Naive thymus-derived CD8-positive, alpha-beta T cell (primary cell): ENCODE data around the gene WNK2. TPM values are rescaled to one million over a fixed set of nuclear protein-coding genes. Genes with fewer than 3 reads are reported as not detected.
A peak's percentile ranks its signal among the peaks of the same experiment; 100 is the strongest.

Source experiments
- ATAC-seq, 2 donors: fragments of 150-1000 bp; cut with Tn5 transposase in 1 of 2; sonication (Bioruptor Pico), chemical (Tn5 transposase) in 1 of 2; 1 replicate in 1 of 2; 2 replicates in 1 of 2; pipeline ENCODE4 v1.10.0; 2021; ENCODE audit warnings: mild to moderate bottlenecking in 2 of 2, moderate library complexity in 2 of 2
- POLR2A ChIA-PET: fragments of 350-600 bp; sonication (Branson Sonifier 250); formaldehyde crosslinking; loops from one replicate; lab custom pipeline; 2021; ENCODE audit warnings: antibody characterized with exemption; lab: Charles Lee
- DNase-seq, 10 donors: peaks; one replicate each; pipeline versions ENCODE4 v3.0.0 to v3.0.0-alpha.2; 2020 to 2022
- H3K27ac Mint-ChIP-seq, 10 donors: one replicate each; pipeline ENCODE4 v1.8.0; 2020 to 2022; ENCODE audit warnings: mild to moderate bottlenecking in 10 of 10, mixed read lengths in 10 of 10, moderate library complexity in 4 of 10, inconsistent platforms in 1 of 10
- H3K27me3 Mint-ChIP-seq, 5 donors: one replicate each; pipeline ENCODE4 v1.8.0; 2021 to 2022; ENCODE audit warnings: mixed read lengths in 5 of 5
- H3K36me3 Mint-ChIP-seq, 3 donors: one replicate each; pipeline ENCODE4 v1.8.0; 2020 to 2022; ENCODE audit warnings: mixed read lengths in 3 of 3, mild to moderate bottlenecking in 2 of 3, inconsistent platforms in 1 of 3
- H3K4me1 Mint-ChIP-seq, 4 donors: one replicate each; pipeline ENCODE4 v1.8.0; 2021 to 2022; ENCODE audit warnings: mixed read lengths in 4 of 4
- H3K4me3 Mint-ChIP-seq, 10 donors: one replicate each; pipeline ENCODE4 v1.8.0; 2020 to 2022; ENCODE audit warnings: mild to moderate bottlenecking in 10 of 10, mixed read lengths in 10 of 10, moderate library complexity in 6 of 10, inconsistent platforms in 1 of 10
- H3K9me3 Mint-ChIP-seq, 9 donors: one replicate each; pipeline ENCODE4 v1.8.0; 2020 to 2022; ENCODE audit warnings: mixed read lengths in 9 of 9, mild to moderate bottlenecking in 3 of 9, inconsistent platforms in 1 of 9, moderate library complexity in 1 of 9
- polyA plus RNA-seq, 3 donors: library from polyadenylated mRNA; unstranded; fragments of 300-500 nt; fragmentation: Illumina TruSeq; gene quantifications; one replicate each; pipeline ENCODE4 v1.2.3, GENCODE V29; 2021
- total RNA-seq, 8 experiments: library from RNA in 2 of 8; stranded (reverse) in 2 of 8; gene quantifications; one replicate each; pipeline ENCODE4 v1.2.3 and lab custom pipeline; 2021 to 2026

The WNK2 gene
- total and polyA plus RNA-seq, 5 experiments from 2014 or later = 0.27 TPM; not detected in 4

GRCh38 chr9:93267681-93268505 is 84.0 kb downstream of the WNK2 start:
- Mint-ChIP-seq H3K36me3 (peaks cover 0 to 12% (median 6%) of the 10 kb centered on the region in 3 donors), H3K4me1 (peaks cover 7 to 39% (median 14%) of the 10 kb centered on the region in 4 donors), H3K27ac (no peak overlapping the region), H3K27me3 (peaks cover 2 to 14% (median 5%) of the 10 kb centered on the region in 5 donors), H3K4me3 (peak overlapping the region in 8 of 10 donors; percentile 15 to 86 (median 72)), H3K9me3 (peaks cover 0 to 15% (median 1%) of the 10 kb centered on the region in 9 donors)
- POLR2A ChIA-PET = no interaction called here
- ATAC-seq (no peak), DNase-seq (peak in 1 of 10 donors; percentile 41)

GRCh38 chr9:93268551-93269314 is 84.8 kb downstream of the WNK2 start:
- Mint-ChIP-seq H3K9me3 (peaks cover 0 to 21% (median 2%) of the 10 kb centered on the region in 9 donors), H3K4me3 (peak overlapping the region; percentile 40 to 86 (median 79)), H3K27me3 (peaks cover 2 to 17% (median 8%) of the 10 kb centered on the region in 5 donors), H3K36me3 (peaks cover 0 to 12% (median 9%) of the 10 kb centered on the region in 3 donors), H3K27ac (peak overlapping the region in 9 of 10 donors; percentile 8 to 83 (median 60)), H3K4me1 (peaks cover 7 to 39% (median 14%) of the 10 kb centered on the region in 4 donors)
- DNase-seq (peak in 8 of 10 donors; percentile 7 to 63 (median 26)), ATAC-seq (peak; percentile 76 to 90)
- POLR2A ChIA-PET = no interaction called here

- Mint-ChIP-seq H3K4me1 (peaks cover 7 to 39% (median 14%) of the 10 kb centered on the region in 4 donors), H3K4me3 (no peak overlapping the region), H3K27ac (no peak overlapping the region), H3K9me3 (peaks cover 0 to 21% (median 4%) of the 10 kb centered on the region in 9 donors), H3K36me3 (peaks cover 0 to 12% (median 9%) of the 10 kb centered on the region in 3 donors), H3K27me3 (peaks cover 2 to 17% (median 8%) of the 10 kb centered on the region in 5 donors)
- no peak for ATAC-seq
- DNase-seq = no peak
- POLR2A ChIA-PET = no interaction called here
Observed at GRCh38 chr9:93270976-93271375, 87.0 kb downstream of the WNK2 start.

GRCh38 chr9:93276973-93277372 is 93.0 kb downstream of the WNK2 start:
- Mint-ChIP-seq H3K4me1 (peaks cover 0 to 8% (median 0%) of the 10 kb centered on the region in 4 donors), H3K27me3 (peaks cover 4 to 32% (median 12%) of the 10 kb centered on the region in 5 donors), H3K4me3 (no peak overlapping the region), H3K36me3 (peaks cover 0 to 3% (median 2%) of the 10 kb centered on the region in 3 donors), H3K9me3 (peaks cover 0 to 12% (median 3%) of the 10 kb centered on the region in 9 donors), H3K27ac (no peak overlapping the region)
- peak in 1 of 10 donors; percentile 40 for DNase-seq
- POLR2A ChIA-PET = no interaction called here
- ATAC-seq = no peak

- H3K4me3 Mint-ChIP-seq = no peak overlapping the region
- no peak for DNase-seq
- no peak for ATAC-seq
- H3K27ac Mint-ChIP-seq = no peak overlapping the region
- H3K27me3 Mint-ChIP-seq = peaks cover 6 to 38% (median 13%) of the 10 kb centered on the region in 5 donors
- peaks cover 0 to 2% (median 0%) of the 10 kb centered on the region in 3 donors for H3K36me3 Mint-ChIP-seq
- peaks cover 0 to 4% (median 2%) of the 10 kb centered on the region in 9 donors for H3K9me3 Mint-ChIP-seq
- POLR2A ChIA-PET = no interaction called here
- H3K4me1 Mint-ChIP-seq = peaks cover 0 to 6% (median 0%) of the 10 kb centered on the region in 4 donors
Observed at GRCh38 chr9:93278144-93278543, 94.2 kb downstream of the WNK2 start.

- ATAC-seq = no peak
- H3K4me1 Mint-ChIP-seq = peaks cover 0 to 6% (median 0%) of the 10 kb centered on the region in 4 donors
- peaks cover 6 to 35% (median 13%) of the 10 kb centered on the region in 5 donors for H3K27me3 Mint-ChIP-seq
- H3K4me3 Mint-ChIP-seq = no peak overlapping the region
- H3K9me3 Mint-ChIP-seq = peaks cover 0 to 8% (median 0%) of the 10 kb centered on the region in 9 donors
- peaks cover 0 to 4% (median 0%) of the 10 kb centered on the region in 3 donors for H3K36me3 Mint-ChIP-seq
- H3K27ac Mint-ChIP-seq = no peak overlapping the region
- POLR2A ChIA-PET = no interaction called here
- DNase-seq = no peak
Observed at GRCh38 chr9:93280661-93281259, 96.8 kb downstream of the WNK2 start.

GRCh38 chr9:93286252-93287188 is 102.6 kb downstream of the WNK2 start:
- peaks cover 4 to 16% (median 8%) of the 10 kb centered on the region in 5 donors for H3K27me3 Mint-ChIP-seq
- H3K36me3 Mint-ChIP-seq = peaks cover 0 to 4% (median 0%) of the 10 kb centered on the region in 3 donors
- POLR2A ChIA-PET = no interaction called here
- peaks cover 0 to 8% (median 0%) of the 10 kb centered on the region in 9 donors for H3K9me3 Mint-ChIP-seq
- DNase-seq = no peak
- H3K4me1 Mint-ChIP-seq = peaks cover 0 to 10% (median 2%) of the 10 kb centered on the region in 4 donors
- ATAC-seq = no peak
- H3K4me3 Mint-ChIP-seq = no peak overlapping the region
- no peak overlapping the region for H3K27ac Mint-ChIP-seq

GRCh38 chr9:93287189-93287552 is 103.2 kb downstream of the WNK2 start:
- Mint-ChIP-seq H3K27me3 (peaks cover 0 to 11% (median 3%) of the 10 kb centered on the region in 5 donors), H3K9me3 (peaks cover 0 to 8% (median 0%) of the 10 kb centered on the region in 9 donors), H3K4me1 (peaks cover 0 to 10% (median 2%) of the 10 kb centered on the region in 4 donors), H3K36me3 (peaks cover 0 to 4% (median 0%) of the 10 kb centered on the region in 3 donors), H3K4me3 (no peak overlapping the region), H3K27ac (no peak overlapping the region)
- no peak for ATAC-seq
- POLR2A ChIA-PET = no interaction called here
- no peak for DNase-seq

GRCh38 chr9:93287593-93287992 is 103.7 kb downstream of the WNK2 start:
- POLR2A ChIA-PET = no interaction called here
- H3K27ac Mint-ChIP-seq = no peak overlapping the region
- peaks cover 0 to 8% (median 0%) of the 10 kb centered on the region in 9 donors for H3K9me3 Mint-ChIP-seq
- ATAC-seq (no peak), DNase-seq (no peak)
- no peak overlapping the region for H3K4me3 Mint-ChIP-seq
- H3K4me1 Mint-ChIP-seq = peaks cover 0 to 10% (median 2%) of the 10 kb centered on the region in 4 donors
- H3K36me3 Mint-ChIP-seq = peaks cover 0 to 4% (median 0%) of the 10 kb centered on the region in 3 donors
- peaks cover 0 to 6% (median 0%) of the 10 kb centered on the region in 5 donors for H3K27me3 Mint-ChIP-seq

GRCh38 chr9:93288341-93288740 is 104.4 kb downstream of the WNK2 start:
- POLR2A ChIA-PET = no interaction called here
- no peak for DNase-seq

More at GRCh38 chr9:93288341-93288740, 104.4 kb downstream of the WNK2 start:
- peaks cover 0 to 8% (median 0%) of the 10 kb centered on the region in 9 donors for H3K9me3 Mint-ChIP-seq
- no peak overlapping the region for H3K27ac Mint-ChIP-seq
- ATAC-seq = no peak
- peaks cover 0 to 4% (median 0%) of the 10 kb centered on the region in 3 donors for H3K36me3 Mint-ChIP-seq
- peaks cover 0 to 4% (median 1%) of the 10 kb centered on the region in 5 donors for H3K27me3 Mint-ChIP-seq
- H3K4me3 Mint-ChIP-seq = no peak overlapping the region
- peaks cover 0 to 10% (median 2%) of the 10 kb centered on the region in 4 donors for H3K4me1 Mint-ChIP-seq
